ENCODE results near the gene NMUR1. TPM values are rescaled to one million over a fixed set of nuclear protein-coding genes. Genes with fewer than 3 reads are reported as not detected.

NMUR1 gene
- total RNA-seq, 4 donors from 2014 or later, result 0.41 to 0.67 TPM; not detected in 2

- Histone ChIP-seq H3K4me1 (no peaks in the 10 kb centered on the region), H3K36me3 (no peaks in the 10 kb centered on the region), H3K4me3 (peak overlapping the region; percentile 79 to 90), H3K27me3 (no peaks in the 10 kb centered on the region), H3K9me3 (no peaks in the 10 kb centered on the region), H3K27ac (peak overlapping the region; percentile 88 to 93)
- intact Hi-C loops (cut with DNase I; ENCODE audit: low total_unique reads), result no loop called here
- TF ChIP-seq POLR2A (IDR thresholded peaks at IDR 0.05) (no peak), CTCF (IDR thresholded peaks at IDR 0.05) (no peak)
- DNase-seq, result no peak
These were observed 15.3 kb downstream of the NMUR1 start for GRCh38 chr2:231514951-231515297.

- H3K36me3 ChIP-seq, result no peaks in the 10 kb centered on the region
- H3K27ac ChIP-seq, result peak overlapping the region; percentile 88 to 93
- H3K4me3 ChIP-seq, result peak overlapping the region; percentile 79 to 90
- no peaks in the 10 kb centered on the region for H3K4me1 ChIP-seq
- TF ChIP-seq CTCF (IDR thresholded peaks at IDR 0.05), result peak in 1 of 4 experiments; percentile 30
- TF ChIP-seq POLR2A (IDR thresholded peaks at IDR 0.05), result peak; percentile 92 to 93
- intact Hi-C loops (cut with DNase I; ENCODE audit: low total_unique reads), result no loop called here
- H3K9me3 ChIP-seq, result no peaks in the 10 kb centered on the region
- DNase-seq, result peak; percentile 97 to 98
- H3K27me3 ChIP-seq, result no peaks in the 10 kb centered on the region
These were observed 15.9 kb downstream of the NMUR1 start for GRCh38 chr2:231514225-231514950.

- no peak for TF ChIP-seq CTCF (IDR thresholded peaks at IDR 0.05)
- no peak for TF ChIP-seq POLR2A (IDR thresholded peaks at IDR 0.05)
- Histone ChIP-seq H3K27ac (peak overlapping the region; percentile 88 to 93), H3K36me3 (no peaks in the 10 kb centered on the region), H3K27me3 (no peaks in the 10 kb centered on the region), H3K4me1 (no peaks in the 10 kb centered on the region), H3K9me3 (no peaks in the 10 kb centered on the region), H3K4me3 (peak overlapping the region; percentile 79 to 90)
- intact Hi-C loops (cut with DNase I; ENCODE audit: low total_unique reads), result no loop called here
- DNase-seq, result no peak
These were observed 16.5 kb downstream of the NMUR1 start for GRCh38 chr2:231513746-231514224.

- intact Hi-C loops (cut with DNase I; ENCODE audit: low total_unique reads), result no loop called here
- H3K4me1 ChIP-seq, result no peaks in the 10 kb centered on the region
- no peaks in the 10 kb centered on the region for H3K9me3 ChIP-seq
- H3K27me3 ChIP-seq, result no peaks in the 10 kb centered on the region
- no peak for TF ChIP-seq CTCF (IDR thresholded peaks at IDR 0.05)
- no peak overlapping the region for H3K4me3 ChIP-seq
- no peak for DNase-seq
- no peak overlapping the region for H3K27ac ChIP-seq
- H3K36me3 ChIP-seq, result no peaks in the 10 kb centered on the region
These were observed 18.0 kb downstream of the NMUR1 start for GRCh38 chr2:231512222-231512621.

GRCh38 chr2:231503766-231504165 lies 26.5 kb downstream of the NMUR1 start:
- H3K27me3 ChIP-seq, result no peaks in the 10 kb centered on the region
- intact Hi-C loops (cut with DNase I; ENCODE audit: low total_unique reads), result no loop called here
- DNase-seq, result no peak
- TF ChIP-seq POLR2A (IDR thresholded peaks at IDR 0.05) (no peak), CTCF (IDR thresholded peaks at IDR 0.05) (no peak)
- no peak overlapping the region for H3K4me3 ChIP-seq
- no peaks in the 10 kb centered on the region for H3K4me1 ChIP-seq
- H3K27ac ChIP-seq, result no peak overlapping the region
- no peaks in the 10 kb centered on the region for H3K9me3 ChIP-seq
- H3K36me3 ChIP-seq, result no peaks in the 10 kb centered on the region

Data from uterus (tissue), 4 donors.